Stimulated activated CD4-positive, alpha-beta T cell treated with anti-CD3 and anti-CD28 coated beads, Interleukin-4, amount 100 ng/mL, for 1 hour (primary cell): ENCODE data around the gene PMCH.
"Not testable (repeated sequence)": the region's sequence is repeated elsewhere in the genome, so short reads cannot be mapped to it uniquely, and the experiment has no call there.

Experiments used
- DNase-seq: peaks from one replicate; pipeline ENCODE4 v3.0.0-alpha.2; 2020

PMCH gene

GRCh38 chr12:102197789-102198188 lies at the start of gene PMCH:
PMCH (minus strand) TSS chr12:102197833; CDS start chr12:102197770, 63 bp downstream.
- no peak for DNase-seq

DNA sequence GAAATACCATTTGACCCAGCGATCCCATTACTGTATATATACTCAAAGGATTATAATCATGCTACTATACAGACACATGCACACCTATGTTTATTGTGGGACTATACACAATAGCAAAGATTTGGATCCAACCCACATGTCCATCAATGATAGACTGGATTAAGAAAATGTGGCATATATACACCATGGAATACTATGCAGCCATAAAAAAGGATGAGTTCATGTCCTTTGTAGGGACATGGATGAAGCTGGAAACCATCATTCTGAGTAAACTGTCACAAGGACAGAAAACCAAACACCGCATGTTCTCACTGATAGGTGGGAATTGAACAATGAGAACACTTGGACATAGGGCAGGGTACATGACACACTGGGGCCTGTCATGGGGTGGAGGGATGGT lies 43.2 kb upstream of the PMCH start:
- not testable (repeated sequence) for DNase-seq

GRCh38 chr12:102234599-102234998 lies 37.0 kb upstream of the PMCH start:
- DNase-seq: no peak

DNA sequence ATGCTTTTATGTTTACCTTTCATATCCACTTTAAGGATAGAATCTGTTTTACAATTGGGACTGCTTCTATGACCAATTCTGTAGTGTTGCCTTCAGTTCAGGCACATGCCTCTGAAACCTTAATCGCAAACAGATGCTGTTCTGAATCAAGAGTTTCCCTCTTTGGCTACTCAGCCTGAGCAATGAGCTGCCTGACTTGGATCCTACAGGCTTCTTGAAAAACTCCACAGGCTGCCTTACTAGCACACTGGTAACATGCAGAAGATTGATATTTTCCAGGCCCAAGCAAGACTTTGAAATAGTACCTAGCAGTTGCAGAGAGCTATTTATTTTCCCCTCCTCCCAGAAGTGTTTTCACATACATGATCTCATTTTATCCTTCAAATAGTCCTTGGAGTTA lies 34.8 kb upstream of the PMCH start:
- DNase-seq: no peak

- DNase-seq: no peak
Observed at GRCh38 chr12:102232036-102232435, 34.4 kb upstream of the PMCH start.

GRCh38 chr12:102227954-102228353 lies 30.3 kb upstream of the PMCH start:
- DNase-seq: no peak

DNA sequence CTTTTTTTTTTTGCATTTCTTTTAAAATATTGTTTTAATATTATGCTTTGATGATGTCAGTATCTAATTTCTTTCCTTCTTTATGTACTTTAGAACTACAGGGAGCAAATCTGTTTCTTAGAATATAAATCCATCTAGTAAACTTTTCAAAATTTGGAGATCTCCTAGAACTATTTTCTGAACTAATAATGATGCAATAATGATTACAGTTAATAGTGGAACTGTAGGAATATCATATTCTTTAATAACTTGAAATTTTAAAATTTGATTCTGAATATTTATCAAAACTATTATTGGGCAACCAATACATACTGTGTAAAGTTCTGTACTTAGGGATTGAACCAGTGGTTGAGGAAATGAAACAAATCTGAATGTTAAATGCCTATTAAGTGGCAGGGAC lies 23.1 kb upstream of the PMCH start:
- DNase-seq: no peak

DNA sequence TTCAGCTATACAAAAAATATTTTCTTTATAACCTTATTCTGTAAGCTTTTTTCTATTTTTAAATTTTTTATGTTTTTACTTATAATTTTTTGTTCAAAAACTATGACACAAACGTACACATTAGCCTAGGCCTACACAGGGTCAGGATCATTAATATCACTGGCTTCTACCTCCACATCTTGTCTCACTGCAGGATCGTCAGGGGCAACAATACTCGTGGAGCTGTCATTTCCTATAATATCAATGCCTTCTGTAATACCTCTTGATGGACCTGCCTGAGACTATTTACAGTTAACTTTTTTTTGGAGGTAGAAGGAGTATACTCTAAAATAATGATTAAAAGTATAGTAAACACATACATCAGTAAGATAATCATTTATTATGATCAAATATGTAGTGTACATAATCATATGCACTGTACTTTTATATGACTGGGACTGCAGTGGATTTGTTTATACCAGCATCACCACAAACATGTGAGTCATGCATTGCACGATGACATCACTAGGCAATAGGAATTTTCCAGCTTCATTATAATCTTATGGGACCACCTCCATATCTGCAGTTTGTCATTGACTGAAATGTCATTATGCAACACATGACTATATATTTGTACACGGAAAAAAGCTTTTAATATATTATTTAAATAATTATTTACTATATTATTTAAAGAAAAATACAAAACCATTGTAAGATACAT lies 18.5 kb upstream of the PMCH start:
- DNase-seq: no peak

- DNase-seq: no peak
Observed at GRCh38 chr12:102204025-102204424, 6.4 kb upstream of the PMCH start.

GRCh38 chr12:102202556-102202955 lies 4.9 kb upstream of the PMCH start:
- no peak for DNase-seq

- no peak for DNase-seq
Observed at GRCh38 chr12:102201436-102202061, 3.9 kb upstream of the PMCH start.

DNA sequence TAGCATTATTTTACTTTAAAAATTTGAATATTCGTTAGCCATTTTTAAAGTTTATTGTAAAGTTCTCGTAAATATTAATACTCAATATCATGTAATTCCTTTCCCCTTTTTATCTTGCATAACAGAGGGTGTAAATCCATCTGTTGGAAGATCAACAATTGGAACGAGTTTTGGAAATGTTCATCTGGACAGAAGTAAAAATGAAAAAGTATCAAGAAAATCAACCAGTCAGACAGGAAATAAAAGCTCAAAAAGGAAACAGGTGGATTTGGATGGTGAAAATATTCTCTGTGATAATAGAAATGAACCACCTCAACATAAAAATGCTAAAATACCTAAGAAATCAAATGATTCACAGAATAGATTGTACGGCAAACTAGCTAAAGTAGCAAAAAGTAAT lies 1.8 kb downstream of the PMCH start:
- no peak for DNase-seq

DNA sequence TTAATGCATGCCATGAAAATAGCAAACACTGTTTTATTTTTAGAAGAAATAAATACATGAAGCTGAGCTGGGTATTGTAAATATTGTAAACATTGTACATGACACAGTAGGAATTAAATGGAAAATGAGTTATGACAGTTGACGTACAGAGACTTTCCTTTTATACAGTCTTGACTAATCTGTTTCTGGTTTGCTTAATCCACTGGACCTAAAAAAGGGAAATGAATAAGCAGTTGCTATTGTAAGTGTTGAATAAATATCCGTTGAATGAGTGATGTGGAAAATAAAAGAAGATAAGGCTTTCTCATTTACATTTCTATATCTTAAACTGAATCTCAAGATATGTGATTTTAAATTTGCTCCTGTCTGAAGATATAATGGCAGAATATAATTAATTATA lies 15.0 kb downstream of the PMCH start:
- no peak for DNase-seq

DNA sequence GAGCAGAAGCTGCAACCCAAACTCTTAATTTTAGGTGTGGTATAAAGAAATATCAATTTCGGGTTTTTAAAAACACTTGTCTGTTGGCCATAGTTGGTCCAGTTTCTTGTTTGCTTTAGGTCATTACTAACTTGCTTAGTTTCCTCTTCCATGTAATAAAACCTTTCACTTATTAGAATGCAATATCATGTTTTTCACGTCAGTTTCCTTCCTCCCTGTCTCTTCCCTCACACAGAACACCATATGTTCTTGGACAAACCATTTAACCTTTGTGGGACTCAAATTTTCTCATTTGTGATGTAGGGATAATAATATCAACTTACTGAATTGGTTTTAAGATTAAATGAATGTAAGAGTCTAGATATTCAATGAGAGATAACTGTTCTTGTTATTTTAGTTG lies 22.9 kb downstream of the PMCH start:
- DNase-seq: no peak

DNA sequence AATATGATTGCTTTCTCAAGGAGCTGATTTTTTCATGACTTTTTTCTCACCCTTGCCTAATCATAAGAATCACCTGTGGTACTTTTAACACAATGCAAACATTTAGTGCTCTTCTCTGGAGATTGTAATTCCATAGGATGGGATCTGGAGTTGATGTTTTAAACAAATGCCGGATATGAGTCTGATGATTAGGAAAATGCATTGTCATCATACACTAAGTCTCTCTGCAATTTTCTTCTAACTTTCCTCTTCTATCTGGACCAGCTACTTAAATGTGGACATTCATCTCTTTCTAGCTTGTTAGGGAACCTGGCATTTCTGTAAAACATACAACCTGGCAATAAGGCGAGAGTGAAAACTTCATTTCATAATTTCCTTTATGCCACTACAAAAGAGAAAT lies 23.5 kb downstream of the PMCH start:
- no peak for DNase-seq

- DNase-seq: no peak
Observed at GRCh38 chr12:102172436-102172835, 25.2 kb downstream of the PMCH start.

DNA sequence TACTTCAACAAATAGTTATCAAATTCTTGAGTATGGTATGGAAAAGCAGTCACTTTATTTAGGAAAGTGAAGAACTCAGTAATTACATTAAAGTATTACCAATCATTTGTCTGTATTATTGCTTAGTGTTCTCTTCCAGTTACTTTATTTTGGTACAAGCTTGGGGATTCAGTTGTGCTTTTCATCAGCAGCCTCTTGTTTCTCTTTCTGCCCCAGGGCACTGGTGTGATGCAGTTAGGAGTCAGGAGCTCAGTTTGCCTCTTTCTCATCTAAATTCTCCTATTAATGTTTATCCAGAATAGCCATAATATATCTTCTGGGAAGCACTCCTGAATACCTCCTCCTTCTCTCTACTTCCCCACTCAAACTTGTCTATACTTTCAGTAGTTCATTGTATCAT lies 25.7 kb downstream of the PMCH start:
- no peak for DNase-seq

DNA sequence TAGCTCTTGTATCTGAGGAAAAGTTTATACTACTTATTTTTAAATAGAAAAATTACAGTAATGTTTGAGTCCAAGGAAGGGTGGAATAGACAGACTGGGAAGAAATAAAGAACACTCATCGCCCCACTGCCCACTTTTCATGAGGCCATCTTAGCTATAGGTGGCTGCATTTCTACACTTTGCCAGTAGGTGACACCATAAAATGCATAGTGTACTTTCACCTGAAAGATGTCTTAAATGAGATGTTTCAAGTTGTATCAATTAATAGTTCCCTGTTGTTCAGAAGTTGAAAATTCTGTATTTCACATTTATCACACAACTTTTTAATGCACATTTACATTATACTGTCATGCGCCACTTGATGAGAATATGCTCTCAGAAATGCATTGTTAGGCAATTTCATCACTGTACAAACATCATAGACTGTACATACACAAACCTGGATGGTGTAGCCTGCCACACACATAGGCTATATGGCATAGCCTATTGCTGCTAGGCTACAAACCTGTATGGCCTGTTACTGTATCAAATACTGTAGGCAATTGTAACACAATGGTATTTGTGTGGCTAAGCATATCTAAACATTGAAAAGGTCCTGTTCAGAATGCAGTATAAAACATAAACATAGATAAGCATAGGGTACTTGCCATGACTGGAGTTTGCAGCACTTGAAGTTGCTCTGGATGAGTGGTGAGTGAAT lies 27.6 kb downstream of the PMCH start:
- no peak for DNase-seq

GRCh38 chr12:102167821-102168604 lies 29.6 kb downstream of the PMCH start:
- DNase-seq: no peak

DNA sequence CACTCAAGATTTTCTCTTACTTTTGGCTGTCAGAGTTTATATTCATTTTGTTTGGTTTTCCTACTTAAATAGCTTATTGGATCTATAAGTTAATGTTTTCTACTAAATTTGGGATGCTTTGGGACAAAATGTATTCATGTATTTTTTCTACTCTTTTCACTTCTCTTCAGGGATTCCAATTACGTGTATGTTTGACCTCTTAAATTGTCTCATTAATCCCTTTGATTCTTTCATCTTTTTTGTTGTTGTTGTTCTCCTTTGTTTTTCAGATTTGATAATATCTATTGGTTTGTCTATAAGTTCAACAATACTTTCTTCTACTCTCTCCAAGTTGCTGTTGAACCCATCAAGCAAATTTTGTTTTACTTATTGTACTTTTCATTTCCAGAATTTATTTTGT lies 34.2 kb downstream of the PMCH start:
- no peak for DNase-seq

DNA sequence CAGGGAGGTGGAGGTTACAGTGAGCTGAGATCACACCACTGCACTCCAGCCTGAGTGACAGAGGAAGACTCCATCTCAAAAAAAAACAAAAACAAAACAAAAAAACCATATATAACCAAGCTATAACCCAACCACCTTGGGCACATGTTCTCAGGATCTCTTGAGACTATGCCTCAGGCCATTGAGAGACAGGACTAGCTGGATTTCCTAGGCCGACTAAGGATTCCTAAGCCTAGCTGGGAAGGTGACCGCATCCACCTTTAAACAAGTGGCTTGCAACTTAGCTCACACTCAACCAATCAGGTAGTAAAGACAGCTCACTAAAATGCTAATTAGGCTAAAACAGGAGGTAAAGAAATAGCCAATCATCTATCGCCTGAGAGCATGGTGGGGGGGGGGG lies 42.4 kb downstream of the PMCH start:
- not testable (repeated sequence) for DNase-seq

DNA sequence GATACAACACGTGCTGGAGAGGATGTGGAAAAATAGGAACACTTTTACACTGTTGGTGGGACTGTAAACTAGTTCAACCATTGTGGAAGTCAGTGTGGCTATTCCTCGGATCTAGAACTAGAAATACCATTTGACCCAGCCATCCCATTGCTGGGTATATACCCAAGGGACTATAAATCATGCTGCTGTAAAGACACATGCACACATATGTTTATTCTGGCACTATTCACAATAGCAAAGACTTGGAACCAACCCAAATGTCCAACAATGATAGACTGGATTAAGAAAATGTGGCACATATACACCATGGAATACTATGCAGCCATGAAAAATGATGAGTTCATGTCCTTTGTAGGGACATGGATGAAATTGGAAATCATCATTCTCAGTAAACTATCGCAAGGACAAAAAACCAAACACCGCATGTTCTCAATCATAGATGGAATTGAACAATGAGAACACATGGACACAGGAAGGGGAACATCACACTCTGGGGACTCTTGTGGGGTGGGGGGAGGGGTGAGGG lies 50.5 kb downstream of the PMCH start:
- DNase-seq: not testable (repeated sequence)
